Measurements from ENCODE around the gene RCN2.
A peak's percentile ranks its signal among the peaks of the same experiment; 100 is the strongest.

RCN2 gene

GRCh38 chr15:76994971-76995945 lies 63.7 kb downstream of the RCN2 start, which contains the start of gene PSTPIP1:
PSTPIP1 (plus strand) TSS chr15:76995126; CDS start chr15:76995574, 448 bp downstream.
- DNase-seq, result peak; percentile 71

GRCh38 chr15:76996076-76996525 lies 64.6 kb downstream of the RCN2 start:
- no peak for DNase-seq

GRCh38 chr15:76996526-76997401 lies 65.2 kb downstream of the RCN2 start:
- DNase-seq, result peak; percentile 65

- DNase-seq, result no peak
These were observed 67.2 kb downstream of the RCN2 start for GRCh38 chr15:76998663-76999285.

GRCh38 chr15:76999996-77000395 lies 68.4 kb downstream of the RCN2 start:
- DNase-seq, result no peak

- no peak for DNase-seq
These were observed 69.8 kb downstream of the RCN2 start for GRCh38 chr15:77001351-77001750.

GRCh38 chr15:77001966-77002365 lies 70.4 kb downstream of the RCN2 start:
- no peak for DNase-seq

- DNase-seq, result no peak
These were observed 70.9 kb downstream of the RCN2 start for GRCh38 chr15:77002436-77002835.

GRCh38 chr15:77002954-77003912 lies 71.7 kb downstream of the RCN2 start:
- peak; percentile 82 for DNase-seq
